HG03066 (cell line): ENCODE data around the gene WWTR1.

Experiments
- ATAC-seq: cut with Tn5 transposase; IDR thresholded peaks from one replicate; pipeline ENCODE4 v1.9.1; 2021; ENCODE audit warnings: low read depth; ENCODE audit not compliant: unreplicated experiment

WWTR1 gene

GRCh38 chr3:149572796-149573414 is 84.9 kb downstream of the WWTR1 start:
- no peak for ATAC-seq

- ATAC-seq, result no peak
These were observed 86.4 kb downstream of the WWTR1 start for GRCh38 chr3:149571381-149571780.

GRCh38 chr3:149570016-149570415 is 87.8 kb downstream of the WWTR1 start:
- no peak for ATAC-seq

GRCh38 chr3:149567381-149567780 is 90.4 kb downstream of the WWTR1 start:
- ATAC-seq, result no peak

- no peak for ATAC-seq
These were observed 91.4 kb downstream of the WWTR1 start for GRCh38 chr3:149566292-149566975.

- no peak for ATAC-seq
These were observed 93.7 kb downstream of the WWTR1 start for GRCh38 chr3:149564079-149564478.

GRCh38 chr3:149563114-149563513 is 94.7 kb downstream of the WWTR1 start:
- no peak for ATAC-seq

GRCh38 chr3:149560617-149561016 is 97.2 kb downstream of the WWTR1 start:
- no peak for ATAC-seq

GRCh38 chr3:149560001-149560400 is 97.8 kb downstream of the WWTR1 start:
- no peak for ATAC-seq

GRCh38 chr3:149559525-149559924 is 98.3 kb downstream of the WWTR1 start:
- ATAC-seq, result no peak

GRCh38 chr3:149555927-149556326 is 101.9 kb downstream of the WWTR1 start:
- ATAC-seq, result no peak

GRCh38 chr3:149554826-149555225 is 103.0 kb downstream of the WWTR1 start:
- no peak for ATAC-seq

- ATAC-seq, result no peak
These were observed 103.9 kb downstream of the WWTR1 start for GRCh38 chr3:149553781-149554451.

- no peak for ATAC-seq
These were observed 105.1 kb downstream of the WWTR1 start for GRCh38 chr3:149552700-149553099.

GRCh38 chr3:149551500-149551899 is 106.3 kb downstream of the WWTR1 start:
- no peak for ATAC-seq

GRCh38 chr3:149548669-149549065 is 109.2 kb downstream of the WWTR1 start:
- ATAC-seq, result no peak

- ATAC-seq, result no peak
These were observed 109.7 kb downstream of the WWTR1 start for GRCh38 chr3:149547954-149548668.

- no peak for ATAC-seq
These were observed 110.4 kb downstream of the WWTR1 start for GRCh38 chr3:149547413-149547812.

- ATAC-seq, result no peak
These were observed 112.8 kb downstream of the WWTR1 start for GRCh38 chr3:149545049-149545448.

- ATAC-seq, result no peak
These were observed 115.2 kb downstream of the WWTR1 start for GRCh38 chr3:149542375-149543312.
